Esophagus (tissue), 2 donors: ENCODE data around the gene KAT2B. TPM values are rescaled to one million over a fixed set of nuclear protein-coding genes. Genes with fewer than 3 reads are reported as not detected.
"Not testable (repeated sequence)": the region's sequence is repeated elsewhere in the genome, so short reads cannot be mapped to it uniquely, and the experiment has no call there.

Experiments used
- H3K27ac ChIP-seq, 2 donors: one replicate each; pipeline ENCODE4 v1.5.1; 2013; ENCODE audit warnings: low read depth in 2 of 2, mild to moderate bottlenecking in 2 of 2, inconsistent platforms in 1 of 2, low read length in 1 of 2, moderate library complexity in 1 of 2
- H3K27me3 ChIP-seq, 2 donors: one replicate each; pipeline ENCODE4 v1.6.1; 2013; ENCODE audit warnings: low read length in 2 of 2, control low read depth in 1 of 2, mild to moderate bottlenecking in 1 of 2; ENCODE audit not compliant: insufficient read depth in 2 of 2, control insufficient read depth in 1 of 2
- H3K36me3 ChIP-seq, 2 donors: one replicate each; pipeline ENCODE4 v1.6.1; 2013; ENCODE audit warnings: low read length in 1 of 2; ENCODE audit not compliant: control insufficient read depth in 2 of 2, insufficient read depth in 2 of 2
- H3K4me1 ChIP-seq, 2 donors: one replicate each; pipeline ENCODE4 v1.6.1; 2013; ENCODE audit warnings: low read length in 1 of 2; ENCODE audit not compliant: control insufficient read depth in 2 of 2, insufficient read depth in 2 of 2
- H3K4me3 ChIP-seq, 2 donors: one replicate each; pipeline ENCODE4 v1.5.1; 2013; ENCODE audit warnings: low read length in 2 of 2, mild to moderate bottlenecking in 2 of 2, low read depth in 1 of 2, moderate library complexity in 1 of 2
- H3K9me3 ChIP-seq, 2 donors: one replicate each; pipeline ENCODE4 v1.6.1; 2013; ENCODE audit warnings: mild to moderate bottlenecking in 2 of 2, low read depth in 1 of 2, low read length in 1 of 2, moderate library complexity in 1 of 2; ENCODE audit not compliant: control insufficient read depth in 2 of 2, insufficient read depth in 1 of 2
- WGBS, 2 donors: extraction: QIAGEN DNeasy Blood & Tissue Kit; methylation state at CpG; one replicate each; pipeline ENCODE4 v1.1.7; 2013; 5-methylcytosine and 5-hydroxymethylcytosine counted together
- polyA plus RNA-seq, 2 donors: library from polyadenylated mRNA; stranded (reverse); fragments of 200-250 nt; gene quantifications; one replicate each; pipeline ENCODE4 v1.2.3, GENCODE V29; 2013
- donor health status: healthy with polysubstance abuse.
- donor health status: Bipolar disorder and iron deficiency.

KAT2B gene
- polyA plus RNA-seq, 2 donors: 11.9 to 20.1 TPM

- no peaks in the 10 kb centered on the region for H3K9me3 ChIP-seq
- peak overlapping the region; percentile 90 to 94 for H3K27ac ChIP-seq
- 0 to 1% methylated on average over 28 to 64 of the region's 64 CpGs for WGBS, 2 donors
- no peaks in the 10 kb centered on the region for H3K27me3 ChIP-seq
- H3K4me1 ChIP-seq: peaks cover 0 to 6% of the 10 kb centered on the region in 2 donors
- H3K4me3 ChIP-seq: peak overlapping the region; percentile 81 to 82
- no peaks in the 10 kb centered on the region for H3K36me3 ChIP-seq
Observed at GRCh38 chr3:20040548-20041196, 426 bp downstream of the KAT2B start.

GRCh38 chr3:20041197-20041780, 1.0 kb downstream of the KAT2B start:
- Histone ChIP-seq H3K4me1 (peaks cover 2 to 6% of the 10 kb centered on the region in 2 donors), H3K9me3 (no peaks in the 10 kb centered on the region), H3K4me3 (peak overlapping the region; percentile 81 to 82), H3K27me3 (no peaks in the 10 kb centered on the region), H3K36me3 (no peaks in the 10 kb centered on the region), H3K27ac (peak overlapping the region; percentile 90 to 94)
- WGBS, 2 donors: 0% methylated on average over 28 of the region's 28 CpGs

GRCh38 chr3:20042331-20042730, 2.1 kb downstream of the KAT2B start:
- WGBS, 2 donors: 53 to 64% methylated on average over 5 of the region's 5 CpGs
- Histone ChIP-seq H3K4me1 (peaks cover 2 to 6% of the 10 kb centered on the region in 2 donors), H3K36me3 (no peaks in the 10 kb centered on the region), H3K9me3 (no peaks in the 10 kb centered on the region), H3K4me3 (peak overlapping the region in 1 of 2 donors; percentile 81), H3K27me3 (no peaks in the 10 kb centered on the region), H3K27ac (peak overlapping the region; percentile 70 to 94)

- Histone ChIP-seq H3K27me3 (no peaks in the 10 kb centered on the region), H3K36me3 (no peaks in the 10 kb centered on the region), H3K9me3 (no peaks in the 10 kb centered on the region), H3K27ac (peak overlapping the region; percentile 87 to 90), H3K4me3 (peak overlapping the region in 1 of 2 donors; percentile 27), H3K4me1 (peaks cover 2 to 6% of the 10 kb centered on the region in 2 donors)
- WGBS, 2 donors: 16 to 20% methylated on average over 4 of the region's 4 CpGs
Observed at GRCh38 chr3:20043396-20043795, 3.1 kb downstream of the KAT2B start.

- Histone ChIP-seq H3K27ac (peak overlapping the region; percentile 87 to 90), H3K36me3 (no peaks in the 10 kb centered on the region), H3K27me3 (no peaks in the 10 kb centered on the region), H3K9me3 (no peaks in the 10 kb centered on the region), H3K4me1 (peaks cover 2 to 6% of the 10 kb centered on the region in 2 donors), H3K4me3 (peak overlapping the region in 1 of 2 donors; percentile 27)
- 35 to 42% methylated on average over 4 of the region's 4 CpGs for WGBS, 2 donors
Observed at GRCh38 chr3:20043825-20044224, 3.6 kb downstream of the KAT2B start.

- not testable (repeated sequence) for H3K4me1 ChIP-seq, H3K36me3 ChIP-seq, H3K27me3 ChIP-seq, H3K27ac ChIP-seq, H3K4me3 ChIP-seq, H3K9me3 ChIP-seq
- 96 to 99% methylated on average over 3 of the region's 3 CpGs for WGBS, 2 donors
Observed at GRCh38 chr3:20045141-20045540, 4.9 kb downstream of the KAT2B start.

- peaks cover 2 to 6% of the 10 kb centered on the region in 2 donors for H3K4me1 ChIP-seq
- WGBS, 2 donors: 93% methylated on average over 1 of the region's 1 CpG
- no peaks in the 10 kb centered on the region for H3K9me3 ChIP-seq
- no peak overlapping the region for H3K27ac ChIP-seq
- no peaks in the 10 kb centered on the region for H3K27me3 ChIP-seq
- H3K4me3 ChIP-seq: no peak overlapping the region
- H3K36me3 ChIP-seq: no peaks in the 10 kb centered on the region
Observed at GRCh38 chr3:20046556-20046955, 6.3 kb downstream of the KAT2B start.

GRCh38 chr3:20047341-20047779, 7.1 kb downstream of the KAT2B start:
- H3K27ac ChIP-seq: peak overlapping the region in 1 of 2 donors; percentile 36
- H3K4me1 ChIP-seq: peaks cover 2 to 6% of the 10 kb centered on the region in 2 donors
- no peaks in the 10 kb centered on the region for H3K27me3 ChIP-seq
- no peaks in the 10 kb centered on the region for H3K36me3 ChIP-seq
- WGBS, 2 donors: 78 to 79% methylated on average over 7 of the region's 7 CpGs
- H3K4me3 ChIP-seq: no peak overlapping the region
- no peaks in the 10 kb centered on the region for H3K9me3 ChIP-seq

- Histone ChIP-seq H3K27me3 (no peaks in the 10 kb centered on the region), H3K4me1 (peaks cover 2 to 3% of the 10 kb centered on the region in 2 donors), H3K4me3 (no peak overlapping the region), H3K9me3 (no peaks in the 10 kb centered on the region), H3K27ac (peak overlapping the region; percentile 23 to 29), H3K36me3 (no peaks in the 10 kb centered on the region)
- 63 to 65% methylated on average over 9 of the region's 9 CpGs for WGBS, 2 donors
Observed at GRCh38 chr3:20047976-20048883, 8.0 kb downstream of the KAT2B start.
